ELR (cell line): ENCODE measurements around the gene RNF222.
A peak's percentile ranks its signal among the peaks of the same experiment; 100 is the strongest.

Experiments used
- DNase-seq: peaks from one replicate; pipeline ENCODE4 v3.0.0-alpha.2; 2015; ENCODE audit warnings: low read depth

Gene RNF222, protein sequence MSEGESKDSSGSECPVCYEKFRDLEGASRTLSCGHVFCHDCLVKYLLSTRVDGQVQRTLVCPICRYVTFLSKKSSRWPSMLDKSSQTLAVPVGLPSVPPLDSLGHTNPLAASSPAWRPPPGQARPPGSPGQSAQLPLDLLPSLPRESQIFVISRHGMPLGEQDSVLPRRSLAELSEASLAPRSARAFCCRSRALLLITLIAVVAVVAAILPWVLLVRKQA

DNA sequence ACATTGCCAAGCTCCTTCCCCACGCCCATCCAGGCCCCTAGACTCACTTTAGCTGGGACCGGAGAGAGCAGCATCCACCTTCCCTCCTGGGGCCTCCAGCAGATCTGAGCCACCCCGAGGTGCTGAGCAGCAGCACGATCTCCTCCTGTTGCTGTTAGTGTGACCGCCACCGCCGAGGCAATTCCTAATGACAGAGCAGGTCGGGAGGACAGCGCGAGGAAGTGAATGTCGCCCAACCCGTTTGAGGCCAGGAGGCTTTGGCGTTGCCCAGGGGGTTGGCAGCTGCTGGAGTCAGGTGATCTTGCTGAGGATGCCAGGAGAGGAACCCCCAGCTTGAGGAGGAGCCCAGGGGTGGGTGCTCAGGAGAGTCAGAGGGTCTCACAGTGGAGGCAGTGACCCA lies at the start of gene RNF222:
Gene RNF222 (minus strand): TSS at position 192 of the 400 bp plus-strand sequence. CDS start 4,366 bp downstream, outside the sequence.
- no peak for DNase-seq

DNA sequence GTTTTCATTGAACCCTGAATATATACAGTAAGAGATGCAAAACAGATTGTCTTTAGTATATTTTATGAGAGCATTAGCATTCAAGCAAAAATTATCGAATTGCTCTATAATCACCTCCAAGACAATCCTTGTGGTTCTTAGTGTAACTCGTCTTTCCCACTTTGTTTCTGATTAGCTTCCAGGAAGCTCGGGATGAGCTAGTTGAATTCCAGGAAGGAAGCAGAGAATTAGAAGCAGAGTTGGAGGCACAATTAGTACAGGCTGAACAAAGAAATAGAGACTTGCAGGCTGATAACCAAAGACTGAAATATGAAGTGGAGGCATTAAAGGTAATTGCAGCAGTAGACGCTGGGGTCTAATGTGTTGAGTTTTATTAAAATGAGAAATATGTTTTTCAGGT lies 47.9 kb upstream of the RNF222 start:
- no peak for DNase-seq

DNA sequence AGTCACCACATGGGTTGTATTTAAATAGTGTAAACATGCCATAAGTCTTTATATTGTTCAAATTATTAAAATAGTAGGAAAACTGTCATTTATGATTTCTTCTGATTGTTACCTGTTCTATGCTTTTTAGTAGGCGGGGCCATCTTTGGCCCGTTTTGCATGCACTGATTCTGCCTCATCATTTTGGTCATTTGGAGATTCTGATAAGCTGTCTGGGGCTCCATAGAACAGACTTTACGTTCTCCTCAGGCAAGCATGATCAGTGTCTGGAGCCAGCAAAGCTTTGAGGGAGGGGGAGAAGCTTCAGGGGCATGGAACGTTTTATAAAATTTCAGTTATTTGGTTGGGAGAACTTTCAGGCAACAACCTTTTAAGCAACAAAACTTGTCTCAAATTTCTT lies 46.9 kb upstream of the RNF222 start:
- DNase-seq = no peak

DNA sequence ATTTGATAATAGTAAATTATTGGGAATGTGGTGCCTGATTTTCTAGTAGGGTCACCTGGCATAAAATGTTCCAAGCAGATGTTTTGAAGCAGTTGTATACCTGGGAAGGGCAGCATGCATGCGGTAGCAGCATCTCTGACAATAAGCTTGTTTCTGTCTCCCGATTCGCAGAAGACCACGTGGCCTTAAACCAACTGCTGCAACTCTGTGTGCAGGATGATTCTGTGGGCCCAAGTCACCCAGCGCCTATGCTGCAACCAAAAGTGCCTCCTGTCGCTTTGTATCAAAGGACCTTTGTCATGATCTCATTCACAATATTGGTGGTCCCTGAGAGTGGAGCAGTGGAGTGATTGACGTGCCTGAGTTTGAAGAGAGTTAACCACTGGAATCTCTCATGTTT lies 46.1 kb upstream of the RNF222 start:
- DNase-seq = no peak

DNA sequence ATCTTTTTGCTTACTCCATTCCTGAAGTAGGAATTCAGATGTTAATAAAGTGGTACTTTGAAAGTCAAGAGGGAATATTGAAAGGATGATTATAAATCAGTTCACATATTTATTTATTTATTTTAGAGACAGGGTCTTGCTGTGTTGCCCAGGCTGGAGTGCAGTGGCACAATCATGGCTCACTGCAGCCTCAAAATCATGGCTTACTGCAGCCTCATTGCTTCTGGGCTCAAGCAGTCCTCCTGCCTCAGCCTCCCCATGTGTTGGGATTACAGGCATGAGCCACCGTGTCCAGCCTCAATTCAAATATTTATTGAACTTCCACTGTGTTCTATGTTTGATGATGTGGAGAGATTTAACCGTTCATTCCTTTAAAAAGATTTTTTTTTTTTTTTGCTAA lies 44.7 kb upstream of the RNF222 start:
- no peak for DNase-seq

DNA sequence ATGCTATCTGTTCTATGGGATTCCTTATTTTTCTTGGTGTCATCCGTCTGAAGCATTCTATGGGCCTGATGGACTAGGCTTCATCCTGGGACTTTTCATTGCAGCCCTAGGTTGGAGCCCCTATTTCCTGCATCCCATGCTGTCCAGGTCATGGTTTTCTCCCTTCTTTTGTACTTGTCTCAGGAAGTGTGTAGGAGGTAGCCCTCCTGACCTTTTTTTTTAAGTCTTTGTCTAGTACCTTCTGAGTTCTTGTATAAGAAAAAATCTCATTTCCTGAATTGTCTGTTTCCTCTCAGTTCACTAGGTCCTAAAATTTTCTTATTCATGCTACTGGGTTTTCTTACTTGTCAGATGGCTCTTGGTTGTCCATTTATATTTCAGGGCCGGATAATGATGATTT lies 44.1 kb upstream of the RNF222 start:
- DNase-seq = no peak

DNA sequence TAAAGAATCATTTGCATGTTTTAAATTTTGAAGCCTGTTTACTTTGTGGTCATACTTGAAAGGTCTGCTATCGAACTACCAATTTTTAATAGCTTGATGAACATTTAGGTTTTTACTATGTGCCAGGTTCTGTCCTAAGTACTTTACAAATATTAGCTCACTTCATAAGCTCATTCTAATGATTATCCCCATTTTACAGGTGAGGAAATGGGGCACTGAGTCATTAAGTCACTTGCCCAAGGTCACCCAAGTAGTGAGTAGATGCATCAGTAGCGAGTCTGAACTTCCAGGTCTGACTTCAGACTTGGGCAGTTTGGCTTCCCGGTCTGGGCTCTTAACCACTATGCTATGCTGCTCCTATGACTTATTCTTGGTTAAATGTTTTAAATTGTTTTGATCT lies 42.1 kb upstream of the RNF222 start:
- DNase-seq = no peak

DNA sequence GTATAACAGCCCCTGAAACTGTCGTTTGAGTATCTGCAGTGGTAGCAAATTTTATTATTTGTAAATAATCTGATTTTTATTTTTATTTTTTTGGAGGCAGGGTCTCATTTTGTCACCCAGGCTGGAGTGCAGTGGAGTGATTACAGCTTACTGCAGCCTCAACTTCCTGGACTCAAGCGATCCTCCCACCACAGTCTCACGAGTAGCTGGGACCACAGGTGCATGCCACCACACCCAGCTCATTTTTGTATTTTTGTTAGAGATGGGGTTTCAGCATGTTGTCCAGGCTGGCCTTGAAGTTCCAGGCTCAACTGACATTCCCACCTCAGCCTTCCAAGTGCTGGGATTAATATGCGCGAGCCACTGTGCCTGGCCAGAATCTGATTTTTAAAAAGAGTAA lies 40.8 kb upstream of the RNF222 start:
- DNase-seq = no peak

DNA sequence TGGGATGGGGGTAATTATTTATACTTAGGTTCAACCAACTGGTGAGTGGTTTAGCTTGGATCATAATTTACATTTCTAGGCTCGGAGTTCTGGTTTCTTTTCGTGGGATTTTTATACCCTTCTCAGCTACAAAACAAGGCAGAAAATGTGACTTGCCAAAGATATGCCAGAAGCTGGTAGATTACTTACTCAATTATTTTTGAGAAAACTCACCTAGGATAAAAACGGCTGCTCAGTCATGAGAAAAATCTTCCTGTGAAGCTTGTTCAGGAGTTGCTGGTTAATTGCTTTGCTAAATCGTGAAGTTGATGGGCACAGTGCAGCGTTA lies 39.2 kb upstream of the RNF222 start:
- DNase-seq = peak; percentile 12

DNA sequence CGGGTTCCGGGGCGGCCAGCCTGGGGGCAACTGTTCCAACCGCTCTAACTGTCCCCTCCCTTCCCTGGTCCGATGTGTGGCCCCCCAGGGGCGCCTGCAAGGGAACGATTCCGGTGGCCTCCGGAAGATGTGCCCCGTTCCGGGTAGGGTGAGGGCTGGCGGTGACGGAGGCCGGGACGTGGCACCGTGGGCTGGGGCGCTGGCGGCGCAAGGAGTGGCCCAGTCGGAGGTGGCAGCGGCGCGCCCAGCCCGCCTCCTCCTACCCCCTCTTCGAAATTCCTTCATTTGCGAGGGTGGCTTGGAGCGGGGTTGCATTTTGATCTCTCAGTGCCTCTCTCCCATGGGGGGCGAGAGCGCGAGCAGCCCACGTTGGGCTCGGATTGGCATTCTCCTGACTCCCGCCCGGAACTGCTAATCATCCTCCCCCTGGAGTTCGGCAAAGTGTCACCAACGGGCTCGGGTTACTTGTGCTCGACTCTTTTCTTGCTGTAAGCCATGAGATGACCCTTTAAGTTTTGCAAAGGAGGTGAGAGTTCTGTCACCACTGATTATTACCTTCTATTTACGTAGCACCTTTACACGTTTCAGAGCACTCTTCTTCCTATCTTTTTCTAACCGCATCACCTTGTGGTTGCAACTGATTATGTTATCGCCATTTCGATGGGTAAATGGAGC lies 38.7 kb upstream of the RNF222 start:
- peak; percentile 69 for DNase-seq

DNA sequence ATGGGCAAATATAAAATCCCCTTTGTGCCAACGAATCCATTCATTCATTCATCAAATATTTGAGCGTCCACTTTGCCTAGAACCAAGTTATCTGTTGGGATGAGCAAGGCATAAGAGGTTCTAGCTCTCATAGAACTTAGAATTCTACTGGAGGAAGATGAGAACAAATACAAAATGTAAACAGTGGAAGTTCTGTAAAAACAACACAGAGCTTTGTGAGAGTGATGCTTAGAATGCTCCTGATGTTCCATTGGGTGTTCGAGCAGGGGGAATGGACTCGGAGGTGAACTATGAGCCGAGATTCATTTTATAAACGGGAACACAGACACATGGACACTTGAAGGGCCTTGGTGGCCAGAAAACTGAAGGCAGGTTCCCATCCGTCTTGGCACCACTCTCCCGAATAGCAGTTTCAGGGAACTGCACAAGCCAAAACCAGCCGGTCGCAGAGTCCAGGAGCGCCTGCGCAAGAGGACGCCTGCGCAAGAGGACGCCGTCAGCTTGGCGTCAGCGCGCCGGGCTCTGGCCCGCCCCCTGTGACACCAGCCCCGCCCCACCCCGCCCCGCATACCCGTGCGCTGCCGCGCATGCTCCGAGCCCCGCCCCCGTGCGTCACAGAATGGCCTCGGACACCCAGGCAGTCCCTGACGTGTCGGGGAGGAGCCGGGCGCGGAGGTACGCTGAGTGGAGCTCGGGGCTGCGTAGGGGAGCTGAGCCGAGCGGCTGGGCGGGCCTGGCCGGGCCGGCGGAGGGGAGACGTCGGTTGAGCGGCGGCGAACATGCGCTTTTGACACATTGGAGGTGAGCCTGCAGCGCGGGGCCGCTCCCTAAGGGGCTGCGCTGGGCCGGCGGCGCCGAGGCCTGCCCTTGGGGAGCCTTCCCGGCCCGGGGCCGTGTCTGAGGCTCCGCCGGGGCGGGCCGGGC lies 37.9 kb upstream of the RNF222 start, which contains the start of gene NDEL1:
Gene NDEL1 (plus strand): TSS at position 640 of the 924 bp plus-strand sequence. CDS start 8,388 bp downstream, outside the sequence.
- DNase-seq = peak; percentile 98

DNA sequence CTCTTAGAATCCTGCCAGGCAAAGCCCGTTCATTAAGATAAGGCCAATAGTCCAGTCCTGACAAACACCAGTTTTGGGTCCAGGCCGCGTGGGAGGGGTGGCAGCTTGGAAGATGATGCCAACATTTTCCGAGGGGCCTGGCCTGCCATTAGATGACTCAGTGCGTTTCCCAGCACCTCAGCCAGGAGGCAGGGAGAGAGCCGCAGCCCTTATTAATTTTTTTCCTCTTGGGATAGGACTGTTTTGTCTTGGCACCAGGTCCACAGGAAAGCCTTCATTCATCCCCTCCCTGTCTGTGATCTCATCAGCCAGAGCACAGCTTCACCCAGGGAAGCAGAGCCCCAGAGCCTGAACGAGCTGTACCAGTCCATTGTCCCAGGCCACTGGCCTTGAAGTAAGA lies 33.3 kb upstream of the RNF222 start:
- DNase-seq = no peak

DNA sequence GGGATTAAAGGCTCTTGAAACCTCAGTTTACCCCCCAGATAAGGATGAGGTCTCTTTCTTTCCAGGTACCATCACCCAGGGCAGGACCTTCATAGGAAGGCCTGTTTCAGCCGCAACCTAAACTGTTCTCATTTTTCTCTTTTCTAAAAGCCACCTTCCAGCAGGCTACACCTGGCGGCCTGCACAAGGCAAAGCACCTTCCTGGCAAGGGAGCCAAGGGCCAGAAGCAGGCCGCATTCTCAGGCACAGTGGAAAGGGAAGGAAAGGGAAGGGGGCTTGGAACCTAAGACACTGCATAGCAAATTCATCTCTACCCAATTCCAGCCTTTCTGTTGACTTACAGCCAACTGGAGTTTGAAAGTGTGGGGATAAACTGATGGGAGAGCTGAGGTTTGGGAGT lies 29.2 kb upstream of the RNF222 start:
- DNase-seq = no peak

DNA sequence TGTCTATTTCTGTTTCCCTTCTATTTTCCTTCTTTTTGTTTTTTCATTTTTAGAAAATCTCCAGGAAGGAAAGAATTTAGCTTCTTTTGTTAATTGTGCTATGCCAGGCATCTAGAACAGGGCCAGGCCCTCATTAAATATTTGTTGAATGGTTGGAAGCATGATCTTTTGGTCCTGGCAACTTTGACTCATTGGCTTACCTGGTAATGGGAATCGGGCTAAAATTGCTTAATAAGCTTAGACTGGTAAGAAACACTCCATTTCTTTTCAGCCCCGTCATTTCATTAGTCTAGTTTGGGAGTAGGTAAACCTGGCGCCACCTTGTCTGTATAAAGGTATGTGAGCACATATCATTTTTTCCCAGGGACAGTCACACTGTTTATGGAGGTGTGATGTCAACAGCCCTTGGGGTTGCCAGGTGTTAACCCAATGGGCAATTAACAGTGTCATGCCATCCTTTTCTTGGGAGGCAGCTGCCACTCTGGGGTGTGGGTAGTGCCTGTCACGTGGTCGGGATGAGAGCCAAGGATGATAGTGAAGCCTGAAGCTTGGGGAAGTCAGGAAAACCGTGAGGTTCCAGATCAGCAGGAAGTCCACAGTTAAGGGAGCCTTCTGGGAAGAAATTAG lies 28.6 kb upstream of the RNF222 start:
- no peak for DNase-seq

DNA sequence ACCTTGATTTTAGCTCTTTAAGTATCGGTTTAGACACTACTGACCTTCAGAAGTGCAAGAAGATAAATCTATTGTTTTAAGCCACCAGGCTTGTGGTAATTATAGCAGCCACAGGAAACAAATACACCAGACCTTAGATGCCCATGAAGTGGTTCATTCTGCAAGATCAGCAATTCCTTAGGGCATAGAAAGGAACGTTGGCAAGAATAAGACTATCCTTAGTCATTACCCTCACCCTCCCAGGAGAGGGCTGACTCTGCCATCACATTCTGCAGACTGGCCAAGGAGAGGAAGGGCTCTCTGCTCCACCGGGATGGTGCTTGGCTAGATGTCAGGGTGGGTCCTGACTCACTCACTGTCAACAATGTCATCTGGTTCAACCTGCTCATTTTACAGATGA lies 23.9 kb upstream of the RNF222 start:
- DNase-seq = no peak

DNA sequence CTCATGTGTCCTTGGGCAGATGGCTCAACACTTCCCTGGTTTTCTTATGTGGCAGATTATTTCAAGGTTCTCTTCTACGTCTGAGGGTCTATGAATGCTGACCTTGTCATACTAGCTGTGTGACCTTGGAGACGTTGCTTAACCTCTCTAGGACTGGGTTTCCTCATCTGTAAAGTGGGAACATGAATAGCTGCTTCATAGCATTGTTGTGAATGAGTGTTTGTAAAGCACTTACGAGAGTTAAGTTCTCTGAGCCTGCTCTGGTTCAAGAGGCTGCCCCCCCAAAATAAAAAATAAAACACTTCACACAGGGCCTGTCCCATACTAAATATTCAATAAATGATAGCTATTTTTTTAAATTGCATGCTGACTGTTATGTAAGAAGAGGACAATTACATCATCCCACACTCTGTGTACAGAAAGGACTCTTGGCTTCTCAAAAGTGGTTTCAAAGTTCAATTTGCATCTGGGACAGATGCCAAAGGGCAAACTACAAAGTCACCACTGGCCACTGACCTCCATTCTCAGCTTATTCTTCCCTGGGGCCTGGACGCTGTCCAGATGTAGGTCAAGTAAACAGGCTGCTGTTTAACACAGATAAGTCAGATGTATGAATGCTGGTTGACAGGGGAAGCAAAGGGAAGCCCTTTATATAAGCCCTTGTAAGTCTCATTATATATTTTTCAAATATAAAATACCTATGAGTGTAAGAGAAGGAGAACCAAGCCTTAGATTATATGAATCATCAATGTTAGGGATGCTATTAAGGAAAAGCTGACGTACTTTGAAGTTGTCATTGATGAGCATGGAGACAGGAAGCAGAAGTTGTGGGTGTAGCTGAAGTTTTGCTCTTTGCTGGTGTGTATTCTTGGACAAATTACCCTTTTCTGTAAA lies 22.7 kb upstream of the RNF222 start:
- peak; percentile 25 for DNase-seq

DNA sequence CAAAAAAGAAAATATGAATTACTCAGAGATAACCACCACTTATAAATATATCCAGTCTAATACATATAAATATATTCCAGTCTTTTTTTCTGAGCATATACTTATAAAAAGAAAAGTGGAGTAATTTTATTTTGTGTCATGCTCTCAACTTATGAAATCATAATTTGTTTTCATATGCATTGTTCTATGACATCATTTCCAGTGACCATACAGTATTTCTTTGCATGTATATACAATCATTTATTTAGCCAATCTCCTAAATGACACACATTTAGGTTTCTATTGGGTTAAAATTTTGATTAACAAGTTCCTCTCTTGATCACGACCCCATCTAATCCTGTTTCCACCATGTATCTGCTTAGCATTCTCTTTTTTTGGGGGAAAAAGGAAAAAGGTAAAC lies 21.7 kb upstream of the RNF222 start:
- no peak for DNase-seq

DNA sequence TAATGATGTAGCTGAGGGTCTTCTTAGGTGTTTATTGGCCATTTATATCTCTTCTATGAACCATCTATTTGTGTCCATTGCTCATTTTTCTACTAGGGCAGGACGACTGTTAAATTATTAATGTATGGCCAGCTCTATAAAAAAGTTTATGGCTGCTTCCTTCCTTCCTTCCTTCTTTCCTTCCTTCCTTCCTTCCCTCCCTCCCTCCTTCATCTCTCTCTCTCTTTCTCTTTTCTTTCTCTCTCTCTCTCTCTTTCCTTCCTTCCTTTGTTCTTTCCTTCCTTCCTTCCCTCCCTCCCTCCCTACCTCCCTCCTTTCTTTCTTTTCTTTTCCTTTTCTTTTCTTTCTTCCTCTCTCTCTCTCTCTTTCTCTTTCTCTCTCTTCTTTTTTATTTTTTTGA lies 20.8 kb upstream of the RNF222 start:
- DNase-seq = no peak

DNA sequence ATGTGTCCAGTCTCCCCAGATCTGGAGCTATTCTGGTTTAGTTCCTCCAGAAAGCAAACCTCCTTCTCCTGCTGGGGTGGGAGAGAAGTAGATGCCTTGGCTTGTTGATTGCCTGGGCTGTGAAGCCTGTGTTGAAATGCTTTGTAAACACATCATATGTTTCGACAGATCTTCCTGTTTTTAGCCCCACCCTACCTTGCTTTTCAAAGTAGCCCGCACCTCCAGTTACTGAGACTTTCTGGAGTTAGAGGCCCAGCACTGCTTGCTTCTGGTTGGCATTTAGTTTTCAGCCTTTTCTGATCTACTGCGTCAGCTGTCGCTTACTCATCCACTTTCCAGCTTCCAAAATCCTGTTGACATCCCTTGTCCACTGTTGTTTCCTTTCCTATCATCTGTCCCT lies 20.2 kb upstream of the RNF222 start:
- DNase-seq = no peak

DNA sequence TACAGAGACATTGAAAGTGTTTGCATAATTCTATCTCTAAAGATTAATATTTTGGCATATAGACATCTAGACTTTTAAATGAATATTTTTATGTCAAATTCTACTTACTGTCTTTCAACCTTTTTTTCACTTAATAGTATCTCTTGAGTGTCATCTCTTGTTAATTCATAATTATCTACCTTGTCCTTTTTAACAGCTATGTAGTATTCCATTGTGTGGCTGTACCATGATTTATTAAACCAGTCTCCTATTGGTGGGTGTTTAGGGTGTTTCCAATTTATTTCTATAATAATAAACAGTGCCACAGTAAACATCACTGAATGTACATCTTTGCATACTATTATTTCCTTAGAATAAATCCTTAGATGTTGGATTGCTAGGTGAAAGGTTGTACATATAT lies 16.3 kb upstream of the RNF222 start:
- no peak for DNase-seq

DNA sequence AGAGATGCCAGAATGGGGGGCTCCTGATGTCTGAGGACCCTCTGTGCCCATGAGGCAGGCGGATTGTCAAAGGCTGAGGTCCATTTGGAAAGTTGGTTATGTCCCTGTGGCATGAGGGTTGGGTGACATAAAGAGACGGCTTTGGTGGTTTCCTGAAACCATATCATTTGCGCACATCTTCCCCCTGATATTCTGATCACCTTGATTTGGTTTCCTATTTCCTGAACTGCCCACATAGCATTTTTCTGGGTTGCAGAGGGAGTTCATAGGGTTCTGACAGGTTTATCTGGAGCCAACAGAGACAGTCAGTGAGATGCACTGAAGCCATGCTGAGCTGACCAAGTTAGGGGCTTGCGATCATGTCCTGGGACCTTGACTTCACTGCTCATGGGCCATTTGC lies 15.7 kb upstream of the RNF222 start:
- DNase-seq = no peak

DNA sequence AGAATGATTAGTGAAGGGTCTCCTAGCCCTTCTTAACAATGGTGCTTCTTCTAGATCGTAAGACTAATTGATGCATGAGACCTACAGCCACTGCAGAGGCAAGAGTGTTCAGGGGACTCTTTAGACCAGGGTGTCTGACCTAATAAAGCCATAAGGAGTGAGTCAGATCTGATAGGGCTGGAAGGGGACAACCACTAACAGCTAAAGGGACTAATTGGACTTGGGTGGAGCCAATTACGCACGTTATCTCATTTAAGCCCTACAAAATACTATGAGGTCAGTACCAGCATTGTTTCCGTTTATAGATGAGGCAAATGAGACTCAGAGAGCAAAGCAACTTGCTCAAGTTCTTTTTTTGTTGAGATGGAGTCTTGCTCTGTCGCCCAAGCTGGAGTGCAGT lies 14.5 kb upstream of the RNF222 start:
- no peak for DNase-seq
